GM23248 (cell line): ENCODE results near the gene SLC12A7. TPM values are rescaled to one million over a fixed set of nuclear protein-coding genes. Genes with fewer than 3 reads are reported as not detected.

Source experiments
- DNase-seq: peaks from one replicate; pipeline ENCODE4 v3.0.0-alpha.2; 2015
- H2AFZ ChIP-seq: fragments of 200-600 bp; sonication (generic); 2 replicates; pipeline ENCODE4 v1.6.1; 2016; ENCODE audit warnings: antibody characterized with exemption
- H3F3A ChIP-seq: fragments of 200-600 bp; sonication (generic); 2 replicates; pipeline ENCODE4 v1.6.1; 2016; ENCODE audit warnings: mild to moderate bottlenecking, antibody characterized with exemption, mixed run types; ENCODE audit not compliant: insufficient read depth
- H3K27ac ChIP-seq: fragments of 200-600 bp; sonication (generic); 2 replicates; pipeline ENCODE4 v1.5.1; 2016; ENCODE audit warnings: mild to moderate bottlenecking
- H3K27me3 ChIP-seq: fragments of 200-600 bp; sonication (generic); replicated peaks from 2 replicates; pipeline ENCODE4 v1.6.1; 2016; ENCODE audit warnings: mild to moderate bottlenecking; ENCODE audit not compliant: insufficient read depth
- H3K36me3 ChIP-seq: fragments of 200-600 bp; sonication (generic); 2 replicates; pipeline ENCODE4 v1.6.1; 2016; ENCODE audit warnings: low read depth, mild to moderate bottlenecking
- H3K4me1 ChIP-seq: fragments of 200-600 bp; sonication (generic); 2 replicates; pipeline ENCODE4 v1.6.1; 2016; ENCODE audit warnings: mild to moderate bottlenecking; ENCODE audit not compliant: insufficient read depth
- H3K4me2 ChIP-seq: fragments of 200-600 bp; sonication (generic); one replicate; pipeline ENCODE4 v1.6.1; 2016; ENCODE audit warnings: mild to moderate bottlenecking; ENCODE audit not compliant: unreplicated experiment
- H3K4me3 ChIP-seq: fragments of 200-600 bp; sonication (generic); 2 replicates; pipeline ENCODE4 v1.5.1; 2016; ENCODE audit warnings: mild to moderate bottlenecking
- H3K79me2 ChIP-seq: fragments of 200-600 bp; sonication (generic); 2 replicates; pipeline ENCODE4 v1.6.1; 2016; ENCODE audit warnings: mild to moderate bottlenecking; ENCODE audit not compliant: insufficient read depth
- H3K9ac ChIP-seq: fragments of 200-600 bp; sonication (generic); 2 replicates; pipeline ENCODE4 v1.6.1; 2016; ENCODE audit warnings: mild to moderate bottlenecking
- H3K9me2 ChIP-seq: fragments of 200-600 bp; sonication (generic); 2 replicates; pipeline ENCODE4 v1.6.1; 2016; ENCODE audit warnings: mixed run types, mild to moderate bottlenecking, moderate library complexity; ENCODE audit not compliant: insufficient read depth
- H3K9me3 ChIP-seq: fragments of 200-600 bp; sonication (generic); one replicate; pipeline ENCODE4 v1.6.1; 2017; ENCODE audit warnings: low read depth
- H4K20me1 ChIP-seq: fragments of 200-600 bp; sonication (generic); 2 replicates; pipeline ENCODE4 v1.6.0; 2016; ENCODE audit not compliant: insufficient read depth
- EZH2 ChIP-seq: fragments of 200-600 bp; sonication (generic); IDR thresholded peaks from 2 replicates; pipeline ENCODE4 v1.6.1; 2018; ENCODE audit warnings: antibody characterized with exemption, mild to moderate bottlenecking; ENCODE audit not compliant: insufficient read depth, poor library complexity, severe bottlenecking
- EZH2phosphoT487 ChIP-seq: fragments of 200-600 bp; sonication (generic); IDR thresholded peaks from 2 replicates; pipeline ENCODE4 v1.6.1; 2018; ENCODE audit warnings: antibody characterized with exemption, moderate library complexity, mild to moderate bottlenecking, low read depth; ENCODE audit not compliant: insufficient read depth
- WGBS, 2 experiments: methylation state at CpG; one replicate each; pipeline ENCODE4 v1.1.6; 2015 to 2017; ENCODE audit warnings: low lambda C conversion rate in 2 of 2, low coverage in 1 of 2; ENCODE audit errors: missing lambda C conversion rate in 2 of 2; 5-methylcytosine and 5-hydroxymethylcytosine counted together
- in situ Hi-C: fragments of 300-500 bp; cut with MboI; formaldehyde crosslinking; loops from 2 replicates; pipeline ENCODE4 v1.15.0; 2020
- polyA plus RNA-seq: library from polyadenylated mRNA; unstranded; fragments of >200 nt; fragmentation: Nextera tagmentation; extraction: Ambion mirVana; gene quantifications from 2 replicates; pipeline ENCODE4 v1.2.1, GENCODE V29; 2016
- total RNA-seq: library from RNA; depleted of rRNA; stranded (reverse); fragments of >200 nt; shearing (Covaris generic); gene quantifications from 2 replicates; pipeline ENCODE4 v1.2.3, GENCODE V29; 2014

SLC12A7 gene
- total and polyA plus RNA-seq, 2 experiments from 2014 or later = 0.75 to 1.9 TPM

- Histone ChIP-seq H3K79me2 (no peaks in the 10 kb centered on the region), H4K20me1 (no peaks in the 10 kb centered on the region), H3K27me3 (peaks cover 50% of the 10 kb centered on the region), H3K4me3 (no peak overlapping the region), H3F3A (no peaks in the 10 kb centered on the region), H3K27ac (no peak overlapping the region), H3K4me1 (no peaks in the 10 kb centered on the region), H3K36me3 (no peaks in the 10 kb centered on the region), H2AFZ (no peak overlapping the region), H3K9ac (no peak overlapping the region), H3K4me2 (no peak overlapping the region), H3K9me2 (no peaks in the 10 kb centered on the region), H3K9me3 (no peaks in the 10 kb centered on the region)
- no peak for TF ChIP-seq EZH2phosphoT487
- TF ChIP-seq EZH2 = no peak
- in situ Hi-C loops = no loop called here
- 77 to 84% methylated on average over 15 to 16 of the region's 17 CpGs for WGBS, 2 experiments
- DNase-seq = no peak
Measured at GRCh38 chr5:1007221-1007680, 104.6 kb downstream of the SLC12A7 start.

- H3K27me3 ChIP-seq = peaks cover 45% of the 10 kb centered on the region
- no peaks in the 10 kb centered on the region for H4K20me1 ChIP-seq
- in situ Hi-C loops = no loop called here
- H3K36me3 ChIP-seq = no peaks in the 10 kb centered on the region
- 73 to 74% methylated on average over 5 of the region's 5 CpGs for whole genome bisulfite sequencing, 2 experiments
- no peak overlapping the region for H3K9ac ChIP-seq
- no peak overlapping the region for H3K4me3 ChIP-seq
- H3K9me3 ChIP-seq = no peaks in the 10 kb centered on the region
- H2AFZ ChIP-seq = no peak overlapping the region
- H3K9me2 ChIP-seq = no peaks in the 10 kb centered on the region
- H3K4me1 ChIP-seq = no peaks in the 10 kb centered on the region
- no peak overlapping the region for H3K27ac ChIP-seq
- no peaks in the 10 kb centered on the region for H3F3A ChIP-seq
- TF ChIP-seq EZH2 = no peak
- TF ChIP-seq EZH2phosphoT487 = no peak
- no peaks in the 10 kb centered on the region for H3K79me2 ChIP-seq
- no peak overlapping the region for H3K4me2 ChIP-seq
- DNase-seq = no peak
Measured at GRCh38 chr5:1006656-1007071, 105.2 kb downstream of the SLC12A7 start.

- no peak overlapping the region for H2AFZ ChIP-seq
- H4K20me1 ChIP-seq = no peaks in the 10 kb centered on the region
- no peak for DNase-seq
- H3K79me2 ChIP-seq = no peaks in the 10 kb centered on the region
- no peak overlapping the region for H3K4me3 ChIP-seq
- H3K4me2 ChIP-seq = no peak overlapping the region
- H3K27ac ChIP-seq = no peak overlapping the region
- in situ Hi-C loops = no loop called here
- no peaks in the 10 kb centered on the region for H3K36me3 ChIP-seq
- TF ChIP-seq EZH2phosphoT487 (no peak), EZH2 (no peak)
- H3K4me1 ChIP-seq = no peaks in the 10 kb centered on the region
- no peak overlapping the region for H3K9ac ChIP-seq
- WGBS, 2 experiments = 94 to 98% methylated on average over 12 of the region's 13 CpGs
- no peaks in the 10 kb centered on the region for H3K9me3 ChIP-seq
- H3K9me2 ChIP-seq = no peaks in the 10 kb centered on the region
- H3K27me3 ChIP-seq = peaks cover 40% of the 10 kb centered on the region
- no peaks in the 10 kb centered on the region for H3F3A ChIP-seq
Measured at GRCh38 chr5:1005904-1006655, 105.8 kb downstream of the SLC12A7 start.

- WGBS, 2 experiments = 60 to 72% methylated on average over 35 to 47 of the region's 47 CpGs
- H3K9me3 ChIP-seq = no peaks in the 10 kb centered on the region
- no peak for DNase-seq
- no peaks in the 10 kb centered on the region for H3K4me1 ChIP-seq
- H3K9ac ChIP-seq = no peak overlapping the region
- no peaks in the 10 kb centered on the region for H3K9me2 ChIP-seq
- H3K36me3 ChIP-seq = no peaks in the 10 kb centered on the region
- no peaks in the 10 kb centered on the region for H4K20me1 ChIP-seq
- peaks cover 34% of the 10 kb centered on the region for H3K27me3 ChIP-seq
- in situ Hi-C loops = no loop called here
- no peaks in the 10 kb centered on the region for H3F3A ChIP-seq
- H3K4me2 ChIP-seq = peak overlapping the region; percentile 65
- H3K79me2 ChIP-seq = no peaks in the 10 kb centered on the region
- peak overlapping the region; percentile 69; the same call in 1 of the 2 replicates for H3K4me3 ChIP-seq
- peak overlapping the region; percentile 72; the same call in 1 of the 2 replicates for H2AFZ ChIP-seq
- no peak overlapping the region for H3K27ac ChIP-seq
- no peak for TF ChIP-seq EZH2
- no peak for TF ChIP-seq EZH2phosphoT487
Measured at GRCh38 chr5:1005249-1005851, 106.5 kb downstream of the SLC12A7 start.
